Stimulated activated CD8-positive, alpha-beta memory T cell treated with anti-CD3 and anti-CD28 coated beads, Interleukin-7, amount 100 ng/mL, for 1 hour (primary cell): ENCODE results near the gene KLHL22.
"Not testable (repeated sequence)": the region's sequence is repeated elsewhere in the genome, so short reads cannot be mapped to it uniquely, and the experiment has no call there.

ENCODE experiments used
- DNase-seq, 2 donors: peaks; one replicate each; pipeline ENCODE4 v3.0.0-alpha.2; 2020; ENCODE audit warnings: low read depth in 2 of 2

The KLHL22 gene

DNA sequence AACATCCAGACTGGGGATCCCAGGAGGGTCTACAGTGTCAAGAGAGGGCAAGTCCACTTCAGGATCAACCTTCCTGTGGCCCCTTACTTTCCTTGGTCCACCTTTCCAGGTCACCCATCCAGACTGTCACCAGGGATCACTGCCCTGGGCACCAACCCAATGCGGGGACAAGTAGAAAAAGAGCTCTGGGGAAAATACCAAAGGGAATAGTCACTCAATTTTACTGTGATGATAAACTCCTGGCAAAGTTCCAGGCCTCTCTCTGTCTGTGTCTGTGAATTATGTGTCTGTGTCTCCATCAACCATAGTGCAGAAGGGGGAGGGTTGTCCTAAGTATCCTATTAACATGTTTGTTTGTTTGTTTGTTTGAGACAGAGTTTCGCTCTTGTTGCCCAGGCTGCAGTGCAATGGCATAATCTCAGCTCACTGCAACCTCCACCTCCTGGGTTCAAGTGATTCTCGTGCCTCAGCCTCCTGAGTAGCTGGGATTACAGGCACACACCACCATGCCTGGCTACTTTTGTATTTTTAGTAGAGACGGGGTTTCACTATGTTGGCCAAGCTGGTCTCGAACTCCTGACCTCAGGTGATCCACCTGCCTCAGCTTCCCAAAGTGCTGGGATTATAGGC, 8.8 kb upstream of the KLHL22 start:
- DNase-seq: not testable (repeated sequence)

DNA sequence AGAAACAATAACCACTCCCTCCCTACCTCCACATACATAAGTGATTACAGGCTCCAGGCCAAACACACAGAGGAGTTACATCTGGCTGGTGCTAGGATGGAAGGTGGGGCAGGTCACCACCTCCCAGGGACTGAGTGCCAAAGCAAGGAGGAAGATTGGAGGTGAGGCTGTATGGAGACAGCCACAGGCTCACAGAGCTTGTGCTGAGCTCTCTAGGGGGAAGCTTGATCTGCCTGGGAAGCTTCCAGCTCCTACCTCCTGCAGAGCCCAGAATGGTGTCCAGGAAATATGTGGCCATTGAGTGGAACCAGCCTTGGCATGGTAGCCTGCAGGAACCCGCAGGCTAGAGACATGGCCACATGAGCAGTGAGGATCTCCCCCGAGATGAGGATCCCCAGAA, 8.2 kb upstream of the KLHL22 start:
- DNase-seq: no peak

DNA sequence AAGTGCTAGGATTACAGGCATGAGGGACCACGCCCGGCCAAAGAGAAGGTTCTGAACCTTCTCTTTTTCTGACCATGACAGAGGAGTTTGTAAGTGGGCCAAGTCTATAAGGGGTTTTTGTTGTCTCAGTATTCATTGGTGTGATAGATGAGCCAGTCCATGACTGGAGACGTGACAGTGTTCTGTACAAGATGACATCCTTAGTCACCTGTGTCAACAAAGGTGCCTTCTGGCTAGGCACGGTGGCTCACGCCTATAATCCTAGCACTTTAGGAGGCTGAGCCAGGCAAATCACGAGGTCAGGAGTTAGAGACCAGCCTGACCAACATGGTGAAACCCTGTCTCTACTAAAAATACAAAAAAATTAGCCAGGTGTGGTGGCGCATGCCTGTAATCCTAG, 4.2 kb upstream of the KLHL22 start:
- DNase-seq: no peak

DNA sequence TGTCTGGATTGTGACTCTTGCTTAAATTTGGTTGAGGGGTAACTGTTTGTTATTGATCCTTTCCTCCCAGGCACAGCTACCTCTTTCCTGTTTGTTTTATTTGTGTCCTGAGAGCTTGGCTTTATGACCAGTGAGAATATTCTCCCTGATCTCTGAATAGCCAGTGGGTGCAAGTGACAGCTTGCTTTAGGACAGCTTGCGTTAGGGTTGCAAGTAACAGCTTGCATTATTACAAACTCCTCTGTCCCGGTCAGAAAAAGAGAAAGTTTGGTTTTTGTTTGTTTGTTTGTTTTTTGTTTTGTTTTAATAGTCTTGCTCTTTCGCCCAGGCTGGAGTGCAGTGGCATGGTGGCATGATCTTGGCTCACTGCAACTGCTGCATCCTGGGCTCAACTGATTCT, 3.3 kb upstream of the KLHL22 start:
- no peak for DNase-seq

DNA sequence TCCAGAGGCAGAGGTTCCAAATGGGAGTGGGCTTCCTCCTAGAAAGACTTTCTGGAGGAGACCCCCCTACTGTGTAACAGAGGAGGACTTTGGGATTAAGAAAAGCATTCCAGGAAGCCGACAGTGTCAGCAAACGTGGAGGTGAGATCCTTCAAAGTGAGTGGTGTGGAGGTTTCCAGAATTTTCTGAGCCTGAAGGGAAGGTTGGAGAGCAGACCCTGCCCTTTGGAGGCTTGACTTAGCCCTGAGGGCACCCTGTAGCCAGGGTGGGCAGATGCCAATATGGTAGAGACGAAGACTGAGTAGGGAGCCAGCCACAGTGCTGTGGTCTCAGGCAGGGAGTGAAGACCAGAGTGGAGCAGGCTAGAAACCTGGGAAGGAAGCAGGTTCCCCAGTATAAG, 1.8 kb upstream of the KLHL22 start:
- no peak for DNase-seq

DNA sequence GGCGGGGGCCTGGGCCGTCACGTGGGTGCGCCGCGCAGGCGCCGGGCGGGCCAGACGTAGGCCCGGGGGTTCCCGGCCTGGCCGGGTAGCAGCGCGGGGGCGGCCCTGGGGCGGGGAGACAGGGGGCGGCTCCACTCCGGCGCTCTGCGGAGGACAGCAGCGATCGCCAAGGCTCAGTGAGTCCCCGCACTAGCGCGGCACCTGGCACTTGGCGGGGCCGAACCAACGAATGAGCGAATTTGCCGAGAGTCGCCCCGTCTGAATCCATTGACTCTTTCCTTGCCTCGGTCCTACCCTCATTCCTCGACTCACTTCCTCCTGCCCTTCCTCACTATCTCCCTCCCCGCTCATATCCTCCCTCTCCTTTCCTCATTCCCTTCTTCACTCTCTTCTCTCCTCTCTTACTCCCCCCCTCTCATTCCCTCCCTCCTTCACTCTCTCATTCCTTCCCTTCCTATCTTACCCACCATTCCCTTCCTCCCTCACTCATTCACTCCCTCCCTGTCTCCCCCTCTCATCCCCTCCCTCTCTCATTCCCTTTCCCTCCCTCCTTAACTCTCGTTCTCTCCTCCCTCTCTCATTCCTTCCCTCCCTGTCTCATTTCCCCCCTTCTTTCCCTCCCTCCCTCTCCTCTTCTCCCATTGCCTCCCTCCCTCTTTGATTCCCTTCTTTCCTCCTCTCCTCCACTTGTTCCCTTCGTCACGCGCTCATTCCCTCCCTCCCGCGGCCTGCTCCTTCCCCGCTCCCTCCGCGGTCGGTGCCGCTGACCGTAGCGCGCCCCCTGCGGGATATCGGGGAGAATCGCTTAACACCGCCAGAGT, 476 bp upstream of the KLHL22 start:
- peak; percentile 85 to 86 for DNase-seq

DNA sequence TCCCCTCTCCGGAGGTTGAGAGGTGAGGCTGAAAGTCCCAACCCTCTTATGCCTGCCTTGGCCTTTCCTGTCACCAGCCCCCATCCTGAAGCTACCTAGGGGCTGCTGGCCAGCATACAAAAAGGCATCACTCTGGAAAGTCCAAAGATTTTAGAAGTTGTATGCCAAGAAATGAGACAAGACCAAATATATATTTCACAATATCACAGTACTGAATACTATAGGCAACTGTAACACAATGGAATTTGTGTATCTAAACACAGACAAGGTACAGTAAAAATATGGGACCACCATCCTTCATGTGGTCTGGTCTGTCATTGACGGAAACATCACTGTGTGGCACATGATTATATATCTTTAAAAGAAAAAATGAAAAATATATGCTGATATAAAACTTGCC, 4.2 kb downstream of the KLHL22 start:
- no peak for DNase-seq

DNA sequence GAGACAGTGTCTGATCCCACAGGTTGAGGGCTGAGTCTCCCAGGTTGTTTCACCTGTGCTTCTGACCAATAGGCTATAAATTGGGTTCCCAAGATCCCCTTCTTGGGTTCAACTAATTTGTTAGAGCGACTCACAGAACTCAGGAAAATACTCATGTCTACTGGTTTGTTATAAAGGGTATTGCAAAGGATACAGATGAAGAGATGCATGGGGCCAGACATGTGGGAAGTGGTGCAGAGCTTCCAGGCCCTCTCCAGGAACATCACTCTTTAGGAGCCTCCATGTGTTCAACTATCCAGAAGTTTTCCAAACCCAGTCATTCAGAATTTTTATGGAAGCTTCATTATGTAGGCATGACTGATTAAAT, 4.7 kb downstream of the KLHL22 start:
- no peak for DNase-seq

DNA sequence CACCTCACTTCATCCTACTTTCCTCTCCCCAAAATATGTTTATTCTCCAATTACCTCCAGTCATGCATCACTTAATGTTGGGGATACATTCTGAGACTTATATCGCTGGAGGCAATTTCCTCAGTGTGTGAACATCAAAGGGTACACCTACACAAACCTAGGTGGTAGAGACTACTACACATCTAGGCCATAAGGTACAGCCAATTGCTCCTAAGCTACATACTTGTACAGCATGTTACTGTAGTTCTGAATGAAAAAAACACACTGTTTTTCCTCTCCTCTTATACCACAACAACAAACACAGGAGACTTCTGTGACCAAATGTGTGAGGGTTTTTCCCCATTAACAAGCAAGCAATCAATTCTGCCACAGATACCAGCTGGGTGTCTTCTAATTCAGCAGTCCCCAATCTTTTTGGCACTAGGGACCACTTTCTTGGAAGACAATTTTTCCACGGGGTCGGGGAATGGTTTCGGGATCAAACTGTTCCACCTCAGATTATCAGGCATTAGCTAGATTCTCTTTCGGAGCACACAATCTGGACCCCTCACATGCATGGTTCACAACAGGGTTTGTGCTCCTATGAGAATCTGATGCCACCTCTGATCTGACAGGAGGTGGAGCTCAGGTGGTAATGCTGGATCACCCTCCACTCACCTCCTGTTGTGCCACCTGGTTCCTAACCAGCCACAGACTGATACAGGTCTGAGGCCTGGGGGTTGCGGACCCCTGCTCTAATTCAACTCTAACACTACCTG, 5.2 kb downstream of the KLHL22 start:
- no peak for DNase-seq

DNA sequence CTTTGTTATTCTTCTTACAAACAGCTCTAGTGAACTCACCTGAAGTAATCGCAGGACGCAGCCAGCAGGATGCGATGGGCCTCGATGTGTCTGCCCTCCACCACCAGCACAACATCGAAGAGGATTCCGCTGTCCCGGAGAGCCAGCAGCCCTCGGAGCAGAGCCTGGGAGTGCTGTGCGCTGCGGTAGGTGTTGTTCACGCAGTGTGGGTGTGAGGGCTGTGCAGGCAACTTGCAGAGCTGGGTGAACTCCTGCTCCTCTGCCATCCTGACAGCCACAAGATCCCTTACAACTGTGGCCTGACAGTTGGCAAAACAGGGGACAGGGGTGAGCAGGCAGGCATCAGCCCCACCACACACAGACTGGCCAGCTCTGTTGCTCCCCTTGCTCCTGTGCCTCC, 6.6 kb downstream of the KLHL22 start:
- no peak for DNase-seq

DNA sequence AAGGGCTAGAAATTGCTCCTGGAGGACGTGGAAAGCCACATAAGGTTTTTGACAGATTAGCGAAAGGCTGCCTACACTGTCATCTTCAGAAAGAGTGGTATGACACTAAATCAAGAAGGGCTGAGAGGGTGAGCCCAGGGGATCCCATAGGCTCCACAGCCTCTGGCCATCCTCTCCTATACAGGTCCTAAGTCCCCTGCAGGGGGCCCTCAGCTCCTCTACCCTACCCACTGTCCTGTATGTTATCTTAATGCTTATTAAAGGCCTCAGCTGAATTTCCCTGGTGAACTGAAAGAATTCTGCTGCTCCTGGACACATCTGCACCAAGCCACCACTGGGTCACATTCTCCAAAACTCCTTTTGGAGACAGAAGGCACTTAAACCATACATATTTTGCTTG, 7.9 kb downstream of the KLHL22 start:
- no peak for DNase-seq

DNA sequence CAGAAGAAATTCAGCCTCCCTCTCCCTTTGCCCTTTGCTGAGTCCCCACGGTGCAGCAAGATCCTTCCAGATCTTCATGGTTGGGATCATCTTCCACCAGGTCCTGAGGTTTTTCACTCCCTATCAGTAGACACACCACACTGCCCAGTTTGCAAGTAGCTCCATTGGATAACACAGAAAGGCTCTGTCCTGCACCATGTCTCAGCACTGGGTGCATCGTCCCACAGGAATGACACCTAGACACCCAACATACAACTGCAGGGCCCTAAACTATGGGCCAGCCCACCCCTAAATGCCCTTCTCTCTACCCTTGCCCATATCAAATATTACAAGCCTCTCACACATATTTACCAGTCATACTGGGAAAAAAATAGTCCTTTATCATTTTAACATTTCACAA, 9.4 kb downstream of the KLHL22 start:
- DNase-seq: no peak

DNA sequence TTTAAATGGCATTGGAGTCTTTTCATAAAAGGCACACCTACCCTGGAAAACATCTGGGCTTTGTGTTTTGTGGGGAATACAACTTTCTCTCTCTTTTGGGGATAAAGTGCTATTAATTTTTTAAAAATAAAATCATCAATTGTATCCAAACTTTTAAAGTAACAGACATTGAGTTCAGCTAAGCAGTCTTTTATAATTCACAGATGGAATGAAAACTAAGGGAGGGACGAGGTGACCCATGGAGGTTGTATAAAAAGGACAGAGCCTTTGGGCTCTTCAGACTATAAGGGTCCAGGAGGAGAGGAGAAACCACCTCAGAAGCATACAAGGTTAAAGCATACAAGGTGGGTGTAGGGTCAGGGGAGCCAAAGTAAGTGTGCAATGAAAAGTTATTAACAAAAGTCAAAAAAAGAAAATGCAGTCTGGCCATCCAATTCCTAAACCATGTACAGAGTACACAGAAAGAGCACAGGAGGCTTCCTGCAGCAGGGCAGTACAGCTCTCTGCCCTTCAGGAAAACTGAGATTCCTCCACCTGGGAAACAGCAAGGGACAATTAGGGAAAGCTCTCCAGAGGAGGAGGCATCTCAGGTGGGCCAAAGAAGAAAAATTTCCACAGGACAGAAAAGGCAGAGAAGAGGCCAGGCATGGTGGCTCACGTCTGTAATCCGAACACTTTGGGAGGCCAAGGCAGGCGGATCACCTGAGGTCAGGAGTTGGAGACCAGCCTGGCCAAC, 10.5 kb downstream of the KLHL22 start:
- no peak for DNase-seq

DNA sequence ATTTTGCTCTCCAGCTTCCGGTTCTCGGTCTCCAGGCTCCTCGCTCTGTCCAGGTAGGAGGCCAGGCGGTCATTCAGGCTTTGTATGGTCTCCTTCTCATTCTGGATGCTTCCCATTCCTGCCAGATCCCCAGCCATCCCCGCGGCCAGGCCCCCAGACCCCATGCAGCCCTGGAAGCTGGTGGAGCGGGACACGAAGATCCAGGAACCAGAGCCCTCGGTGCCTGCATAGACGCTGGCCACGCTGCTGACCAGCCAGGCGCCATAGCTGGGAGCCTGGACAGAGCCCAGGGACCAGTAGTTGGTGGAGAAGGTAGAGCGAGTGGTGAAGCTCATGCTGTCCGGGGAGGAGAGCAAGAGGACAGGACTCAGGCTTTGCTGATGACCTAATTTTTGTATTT, 11.8 kb downstream of the KLHL22 start:
- no peak for DNase-seq

DNA sequence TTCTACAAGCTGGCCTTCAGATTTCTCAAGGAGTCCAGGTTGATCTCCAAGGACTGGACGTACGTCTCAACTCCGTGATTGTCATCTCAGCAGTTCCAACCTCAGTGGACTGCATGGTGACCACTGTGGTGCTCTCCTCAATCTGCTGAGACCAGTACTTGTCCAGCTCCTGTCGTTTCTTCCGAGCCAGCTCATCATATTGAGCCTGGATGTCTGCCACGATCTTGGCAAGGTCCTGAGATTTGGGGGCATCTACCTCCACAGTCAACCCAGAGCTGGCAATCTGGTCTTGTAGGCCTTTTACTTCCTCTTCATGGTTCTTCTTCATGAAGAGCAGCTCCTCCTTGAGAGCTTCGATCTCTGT, 12.5 kb downstream of the KLHL22 start:
- DNase-seq: not testable (repeated sequence)

DNA sequence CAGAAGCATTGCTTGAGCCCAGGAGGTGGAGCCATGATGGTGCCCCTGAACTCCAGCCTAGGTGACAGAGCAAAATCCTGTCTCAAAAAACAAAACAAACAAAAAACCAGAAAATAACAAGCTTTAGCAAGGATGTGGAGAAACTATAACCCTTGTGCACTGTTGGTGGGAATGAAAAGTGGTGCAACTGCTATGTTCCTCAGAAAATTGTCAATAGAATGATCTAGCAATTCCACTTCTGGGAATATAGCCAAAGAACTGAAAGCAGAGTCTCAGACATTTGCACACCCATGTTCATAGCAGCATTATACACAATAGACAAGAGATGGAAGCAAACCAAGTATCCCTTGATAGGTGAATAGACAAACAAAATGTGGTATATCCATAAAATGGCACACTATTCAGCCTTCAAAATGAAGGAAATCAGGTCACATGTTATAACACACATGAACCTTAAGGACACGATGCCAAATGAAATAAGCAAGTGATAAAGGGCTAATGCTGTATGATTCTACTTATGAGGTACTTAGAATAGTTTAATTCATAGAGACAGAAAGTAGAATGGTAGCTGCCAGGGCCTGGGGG, 15.9 kb downstream of the KLHL22 start:
- no peak for DNase-seq

DNA sequence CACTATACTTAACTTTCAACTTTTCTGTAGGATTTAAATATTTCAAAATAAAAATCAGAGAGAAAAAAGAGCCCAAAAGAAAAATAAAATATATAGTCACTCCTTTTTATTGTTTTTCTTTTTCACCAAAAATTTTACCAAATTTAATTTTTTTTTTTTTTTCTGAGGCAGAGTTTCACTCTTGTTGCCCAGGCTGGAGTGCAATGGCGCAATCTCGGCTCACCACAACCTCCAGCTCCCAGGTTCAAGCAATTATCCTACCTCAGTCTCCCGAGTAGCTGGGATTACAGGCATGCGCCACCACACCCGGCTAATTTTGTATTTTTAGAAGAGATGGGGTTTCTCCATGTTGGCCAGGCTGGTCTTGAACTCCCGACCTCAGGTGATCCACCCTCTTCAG, 17.5 kb downstream of the KLHL22 start:
- not testable (repeated sequence) for DNase-seq

DNA sequence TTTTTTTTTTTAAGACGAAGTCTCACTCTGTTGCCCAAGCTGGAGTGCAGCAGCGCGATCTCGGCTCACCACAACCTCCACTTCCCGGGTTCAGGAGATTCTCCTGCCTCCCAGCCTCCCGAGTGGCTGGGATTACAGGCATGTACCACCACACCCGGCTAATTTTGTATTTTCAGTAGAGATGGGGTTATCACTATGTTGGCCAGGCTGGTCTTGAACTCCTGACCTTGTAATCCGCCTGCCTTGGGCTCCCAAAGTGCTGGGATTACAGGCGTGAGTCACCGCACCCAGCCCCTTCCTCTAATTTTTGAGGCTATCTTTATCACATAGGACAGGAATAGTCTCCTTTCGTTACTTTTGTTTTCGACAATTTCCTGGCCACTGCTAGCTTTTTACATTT, 20.0 kb downstream of the KLHL22 start:
- DNase-seq: not testable (repeated sequence)

DNA sequence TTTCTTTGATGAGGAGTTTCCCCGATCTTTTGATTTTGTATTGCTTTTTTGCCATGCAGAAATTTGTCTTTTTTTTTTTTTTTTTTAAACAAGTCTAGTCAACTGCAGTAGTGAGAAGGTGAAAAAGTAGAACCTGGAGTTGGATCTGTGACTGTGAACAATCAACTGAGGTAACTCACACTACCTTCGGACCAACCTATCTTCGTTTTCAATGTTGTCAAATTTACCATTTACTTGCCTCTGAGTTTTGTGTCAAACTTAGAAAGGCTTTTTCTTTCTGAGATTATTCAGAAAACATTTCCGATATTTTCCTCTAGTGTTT, 20.5 kb downstream of the KLHL22 start:
- DNase-seq: no peak

DNA sequence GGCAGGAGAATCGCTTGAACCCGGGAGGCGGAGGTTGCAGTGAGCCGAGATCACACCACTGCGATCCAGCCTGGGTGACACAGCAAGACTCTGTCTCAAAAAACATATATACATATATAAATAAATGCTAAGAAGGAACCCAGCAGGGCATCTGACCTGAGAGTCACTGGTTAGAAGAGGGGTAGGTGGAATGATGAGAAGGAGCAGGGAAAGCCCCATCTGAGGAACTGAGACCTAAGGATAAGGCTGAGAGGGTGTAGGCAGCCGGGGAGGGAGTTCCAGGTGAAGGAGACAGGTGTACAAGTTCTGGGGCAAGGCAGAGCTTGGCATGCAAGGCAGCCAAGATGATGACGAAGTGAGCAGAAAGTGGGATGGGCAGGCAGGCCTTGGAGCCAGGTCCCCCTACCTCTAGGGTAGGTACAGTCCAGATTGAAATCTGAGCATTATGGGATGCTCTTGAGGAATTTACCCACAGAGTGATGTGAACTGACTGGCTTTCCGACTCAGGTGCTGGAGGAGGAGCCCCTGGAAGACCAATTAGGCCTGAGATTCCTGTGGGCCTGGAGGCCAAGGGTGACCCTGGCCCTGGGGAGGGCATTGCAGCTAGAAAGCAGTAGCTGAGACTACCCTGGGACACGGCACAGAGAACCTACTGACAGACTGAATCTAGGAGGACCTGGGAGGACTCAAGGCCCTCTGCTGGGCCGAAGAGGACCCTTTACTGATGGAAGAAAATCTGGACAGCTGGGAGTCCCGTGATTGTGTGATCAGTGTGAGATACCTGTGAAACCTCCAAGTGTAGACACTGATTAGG, 22.8 kb downstream of the KLHL22 start:
- DNase-seq: no peak

DNA sequence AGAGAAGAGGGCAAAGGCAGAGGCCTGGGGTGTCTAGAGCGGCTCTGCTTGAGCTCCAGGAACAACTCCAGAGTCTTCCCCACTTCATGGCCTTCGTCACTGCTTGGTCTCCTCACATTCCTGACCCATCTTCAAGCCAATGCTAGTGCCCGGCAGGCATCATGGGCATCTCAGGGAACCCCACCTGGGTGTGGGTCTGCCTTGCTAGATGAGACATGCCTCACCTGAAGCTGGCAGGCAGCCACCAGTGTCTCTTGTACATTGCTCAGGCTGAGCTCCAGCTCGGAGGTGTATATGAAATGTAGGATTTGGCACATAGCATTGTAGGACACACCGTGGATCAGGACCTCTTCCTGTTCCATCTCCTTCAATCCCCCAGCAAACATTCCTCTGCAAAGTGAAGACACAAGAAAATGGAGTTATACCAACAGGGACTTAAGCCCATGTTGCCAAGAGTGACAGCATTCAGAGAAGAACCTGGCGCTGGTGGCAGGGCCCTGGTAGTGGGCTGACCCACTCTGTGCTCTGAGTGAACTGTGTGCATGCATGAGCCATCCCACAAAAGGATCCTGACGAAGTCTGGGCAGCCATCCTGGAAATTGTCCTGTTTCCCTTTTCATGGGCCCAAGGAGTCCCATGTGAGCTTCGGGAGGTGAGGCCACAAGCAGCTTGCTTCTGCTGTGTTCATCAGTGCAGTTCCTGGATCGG, 24.3 kb downstream of the KLHL22 start:
- no peak for DNase-seq
